GM21390 (cell line): ENCODE results near the gene ZNF850.

Experiments
- ATAC-seq: cut with Tn5 transposase; IDR thresholded peaks from one replicate; pipeline ENCODE4 v1.9.1; 2021; ENCODE audit not compliant: unreplicated experiment

Gene ZNF850

GRCh38 chr19:36707134-36707533 is 65.5 kb downstream of the ZNF850 start:
- no peak for ATAC-seq

- no peak for ATAC-seq
Observed at GRCh38 chr19:36688058-36688457, 84.5 kb downstream of the ZNF850 start.

GRCh38 chr19:36687214-36688056 is 85.2 kb downstream of the ZNF850 start, which contains the start of gene ZNF567:
ZNF567 (plus strand) TSS chr19:36687612; CDS start chr19:36694868, 7,256 bp downstream.
- ATAC-seq: peak; percentile 91

- ATAC-seq: no peak
Observed at GRCh38 chr19:36686365-36687213, 86.0 kb downstream of the ZNF850 start.

DNA sequence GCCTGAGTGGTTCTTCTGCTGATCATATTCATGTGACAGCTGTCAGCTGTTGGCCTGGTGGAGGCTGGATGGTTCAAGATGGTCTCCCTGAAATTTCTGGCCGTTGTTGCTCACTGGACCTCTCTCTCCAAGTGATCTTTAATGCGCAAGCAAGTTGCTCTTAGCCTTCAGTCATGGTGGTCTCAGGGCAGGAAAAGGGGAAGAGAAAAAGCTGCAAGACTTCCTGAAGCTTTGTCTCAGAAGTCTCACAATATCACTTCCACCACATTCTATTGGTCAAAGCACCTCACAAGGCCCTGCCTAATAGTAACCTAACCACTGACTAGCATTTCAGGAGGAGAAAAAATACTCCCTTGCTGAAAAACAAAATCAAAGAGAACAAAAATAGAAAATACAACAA is 86.8 kb downstream of the ZNF850 start:
- ATAC-seq: no peak

- no peak for ATAC-seq
Observed at GRCh38 chr19:36679455-36679854, 93.2 kb downstream of the ZNF850 start.

GRCh38 chr19:36674201-36674600 is 98.4 kb downstream of the ZNF850 start:
- no peak for ATAC-seq

DNA sequence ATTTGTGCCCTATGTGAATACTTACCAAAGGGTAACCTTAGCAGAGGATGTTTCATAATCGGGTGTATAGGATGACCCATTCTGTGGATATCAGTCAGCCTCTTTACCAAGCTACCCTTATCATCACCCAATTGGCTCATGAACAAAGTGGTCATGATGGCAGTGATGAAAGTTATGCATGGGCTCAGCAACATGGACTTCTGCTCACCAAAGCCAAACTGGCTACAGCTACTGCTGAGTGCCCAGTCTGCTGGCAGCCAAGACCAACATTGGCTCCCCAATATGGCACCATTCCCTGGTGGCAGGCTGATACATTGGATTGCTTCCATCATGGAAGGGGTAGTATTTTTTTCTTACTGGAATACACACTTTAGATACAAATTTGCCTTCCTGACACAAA is 100.2 kb downstream of the ZNF850 start:
- ATAC-seq: no peak

- ATAC-seq: no peak
Observed at GRCh38 chr19:36668646-36669045, 104.0 kb downstream of the ZNF850 start.

- no peak for ATAC-seq
Observed at GRCh38 chr19:36665832-36666231, 106.8 kb downstream of the ZNF850 start.
